ENCODE results near the gene RGS4.
A peak's percentile ranks its signal among the peaks of the same experiment; 100 is the strongest.
"Not testable (repeated sequence)": the region's sequence is repeated elsewhere in the genome, so short reads cannot be mapped to it uniquely, and the experiment has no call there.

Gene RGS4

GRCh38 chr1:163068716-163069115, 445 bp upstream of the RGS4 start:
- DNase-seq (ENCODE audit: low read depth in 2 of 2): no peak

GRCh38 chr1:163069655-163070277, 605 bp downstream of the RGS4 start:
- DNase-seq (ENCODE audit: low read depth in 2 of 2): no peak

- DNase-seq (ENCODE audit: low read depth in 2 of 2): peak in 1 of 2 donors; percentile 4
These were observed 2.5 kb downstream of the RGS4 start for GRCh38 chr1:163071405-163072255.

- DNase-seq (ENCODE audit: low read depth in 2 of 2): no peak
These were observed 3.5 kb downstream of the RGS4 start for GRCh38 chr1:163072658-163073057.

GRCh38 chr1:163074004-163074403, 4.8 kb downstream of the RGS4 start:
- no peak for DNase-seq (ENCODE audit: low read depth in 2 of 2)

- DNase-seq (ENCODE audit: low read depth in 2 of 2): no peak
These were observed 5.6 kb downstream of the RGS4 start for GRCh38 chr1:163074716-163075284.

GRCh38 chr1:163076044-163076443, 6.9 kb downstream of the RGS4 start:
- no peak for DNase-seq (ENCODE audit: low read depth in 2 of 2)

GRCh38 chr1:163076446-163076845, 7.3 kb downstream of the RGS4 start:
- no peak for DNase-seq (ENCODE audit: low read depth in 2 of 2)

GRCh38 chr1:163076981-163077761, 8.0 kb downstream of the RGS4 start:
- no peak for DNase-seq (ENCODE audit: low read depth in 2 of 2)

GRCh38 chr1:163082971-163083370, 13.8 kb downstream of the RGS4 start:
- no peak for DNase-seq (ENCODE audit: low read depth in 2 of 2)

GRCh38 chr1:163083690-163084089, 14.5 kb downstream of the RGS4 start:
- no peak for DNase-seq (ENCODE audit: low read depth in 2 of 2)

GRCh38 chr1:163084330-163084729, 15.2 kb downstream of the RGS4 start:
- no peak for DNase-seq (ENCODE audit: low read depth in 2 of 2)

- no peak for DNase-seq (ENCODE audit: low read depth in 2 of 2)
These were observed 16.1 kb downstream of the RGS4 start for GRCh38 chr1:163085041-163085903.

- DNase-seq (ENCODE audit: low read depth in 2 of 2): no peak
These were observed 16.7 kb downstream of the RGS4 start for GRCh38 chr1:163085904-163086268.

GRCh38 chr1:163089117-163089516, 20.0 kb downstream of the RGS4 start:
- DNase-seq (ENCODE audit: low read depth in 2 of 2): not testable (repeated sequence)

- DNase-seq (ENCODE audit: low read depth in 2 of 2): no peak
These were observed 21.3 kb downstream of the RGS4 start for GRCh38 chr1:163090321-163090945.

- no peak for DNase-seq (ENCODE audit: low read depth in 2 of 2)
These were observed 24.0 kb downstream of the RGS4 start for GRCh38 chr1:163093169-163093568.

- DNase-seq (ENCODE audit: low read depth in 2 of 2): no peak
These were observed 24.4 kb downstream of the RGS4 start for GRCh38 chr1:163093579-163093978.

GRCh38 chr1:163094182-163094581, 25.0 kb downstream of the RGS4 start:
- no peak for DNase-seq (ENCODE audit: low read depth in 2 of 2)

- DNase-seq (ENCODE audit: low read depth in 2 of 2): no peak
These were observed 25.4 kb downstream of the RGS4 start for GRCh38 chr1:163094589-163094988.

GRCh38 chr1:163095213-163095612, 26.1 kb downstream of the RGS4 start:
- no peak for DNase-seq (ENCODE audit: low read depth in 2 of 2)
